ENCODE data around the gene SLA2. TPM values are rescaled to one million over a fixed set of nuclear protein-coding genes. Genes with fewer than 3 reads are reported as not detected.

SLA2 gene
- total RNA-seq, 4 donors from 2014 or later = 2.8 to 5.0 (median 3.6) TPM

- Histone ChIP-seq H3K27me3 (no peaks in the 10 kb centered on the region), H3K27ac (no peak overlapping the region), H3K36me3 (no peaks in the 10 kb centered on the region), H3K4me1 (peaks cover 0 to 4% (median 2%) of the 10 kb centered on the region in 4 donors), H3K4me3 (no peak overlapping the region), H3K9me3 (no peaks in the 10 kb centered on the region)
- TF ChIP-seq POLR2A (IDR thresholded peaks at IDR 0.05) (no peak), CTCF (IDR thresholded peaks at IDR 0.05) (no peak)
- DNase-seq = no peak
Measured at GRCh38 chr20:36634342-36634741, 11.7 kb downstream of the SLA2 start.

GRCh38 chr20:36633285-36633772 lies 12.7 kb downstream of the SLA2 start:
- H3K4me3 ChIP-seq = no peak overlapping the region
- no peak overlapping the region for H3K27ac ChIP-seq
- TF ChIP-seq CTCF (IDR thresholded peaks at IDR 0.05) = no peak
- no peak for TF ChIP-seq POLR2A (IDR thresholded peaks at IDR 0.05)
- no peaks in the 10 kb centered on the region for H3K36me3 ChIP-seq
- no peaks in the 10 kb centered on the region for H3K27me3 ChIP-seq
- DNase-seq = no peak
- no peaks in the 10 kb centered on the region for H3K9me3 ChIP-seq
- peaks cover 0 to 7% (median 2%) of the 10 kb centered on the region in 4 donors for H3K4me1 ChIP-seq

- H3K4me3 ChIP-seq = no peak overlapping the region
- TF ChIP-seq POLR2A (IDR thresholded peaks at IDR 0.05) (no peak), CTCF (IDR thresholded peaks at IDR 0.05) (no peak)
- H3K27me3 ChIP-seq = no peaks in the 10 kb centered on the region
- no peak for DNase-seq
- no peaks in the 10 kb centered on the region for H3K36me3 ChIP-seq
- peaks cover 0 to 7% (median 2%) of the 10 kb centered on the region in 4 donors for H3K4me1 ChIP-seq
- H3K27ac ChIP-seq = no peak overlapping the region
- H3K9me3 ChIP-seq = no peaks in the 10 kb centered on the region
Measured at GRCh38 chr20:36632487-36633284, 13.3 kb downstream of the SLA2 start.

- DNase-seq = no peak
- H3K4me1 ChIP-seq = peaks cover 0 to 7% (median 2%) of the 10 kb centered on the region in 4 donors
- no peaks in the 10 kb centered on the region for H3K27me3 ChIP-seq
- H3K27ac ChIP-seq = no peak overlapping the region
- no peak overlapping the region for H3K4me3 ChIP-seq
- no peaks in the 10 kb centered on the region for H3K9me3 ChIP-seq
- TF ChIP-seq CTCF (IDR thresholded peaks at IDR 0.05) (no peak), POLR2A (IDR thresholded peaks at IDR 0.05) (no peak)
- no peaks in the 10 kb centered on the region for H3K36me3 ChIP-seq
Measured at GRCh38 chr20:36632147-36632486, 13.9 kb downstream of the SLA2 start.

- Histone ChIP-seq H3K27ac (no peak overlapping the region), H3K4me1 (peaks cover 0 to 7% (median 2%) of the 10 kb centered on the region in 4 donors), H3K9me3 (no peaks in the 10 kb centered on the region), H3K27me3 (no peaks in the 10 kb centered on the region), H3K4me3 (no peak overlapping the region), H3K36me3 (no peaks in the 10 kb centered on the region)
- TF ChIP-seq CTCF (IDR thresholded peaks at IDR 0.05) = no peak
- no peak for TF ChIP-seq POLR2A (IDR thresholded peaks at IDR 0.05)
- DNase-seq = no peak
Measured at GRCh38 chr20:36631646-36632045, 14.3 kb downstream of the SLA2 start.
